Dermis blood vessel endothelial cell (primary cell): ENCODE results near the gene HCK. TPM values are rescaled to one million over a fixed set of nuclear protein-coding genes. Genes with fewer than 3 reads are reported as not detected.

Source experiments
- DNase-seq: peaks from one replicate; pipeline ENCODE4 v3.0.0; 2010
- total RNA-seq: library from RNA; depleted of rRNA; stranded (reverse); fragments of >200 nt; gene quantifications from 2 replicates; pipeline ENCODE4 v1.2.3, GENCODE V29; 2014

Gene HCK
- total RNA-seq, 1 donor from 2014 or later: not detected

GRCh38 chr20:32063695-32064094 is 11.7 kb downstream of the HCK start:
- DNase-seq: no peak

DNA sequence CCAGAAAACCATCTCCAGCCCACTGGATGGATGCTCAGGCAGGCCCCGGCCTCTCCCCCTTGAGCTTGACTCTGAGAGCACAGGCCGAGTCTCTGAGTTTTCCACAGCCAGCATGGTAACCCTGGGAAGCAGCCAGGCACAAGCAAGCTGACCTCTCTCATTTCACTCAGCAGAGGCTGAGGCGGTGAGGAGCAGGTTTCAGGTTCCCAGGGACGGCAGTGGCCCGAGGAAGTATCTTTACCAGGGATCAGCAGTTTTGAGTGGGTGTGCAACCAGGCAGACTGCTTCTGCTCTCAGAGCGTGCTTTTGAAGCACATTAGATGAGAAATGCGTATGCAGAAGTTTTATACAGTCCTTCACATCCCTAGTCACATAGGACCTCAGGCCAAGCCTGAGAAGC is 12.6 kb downstream of the HCK start:
- no peak for DNase-seq

DNA sequence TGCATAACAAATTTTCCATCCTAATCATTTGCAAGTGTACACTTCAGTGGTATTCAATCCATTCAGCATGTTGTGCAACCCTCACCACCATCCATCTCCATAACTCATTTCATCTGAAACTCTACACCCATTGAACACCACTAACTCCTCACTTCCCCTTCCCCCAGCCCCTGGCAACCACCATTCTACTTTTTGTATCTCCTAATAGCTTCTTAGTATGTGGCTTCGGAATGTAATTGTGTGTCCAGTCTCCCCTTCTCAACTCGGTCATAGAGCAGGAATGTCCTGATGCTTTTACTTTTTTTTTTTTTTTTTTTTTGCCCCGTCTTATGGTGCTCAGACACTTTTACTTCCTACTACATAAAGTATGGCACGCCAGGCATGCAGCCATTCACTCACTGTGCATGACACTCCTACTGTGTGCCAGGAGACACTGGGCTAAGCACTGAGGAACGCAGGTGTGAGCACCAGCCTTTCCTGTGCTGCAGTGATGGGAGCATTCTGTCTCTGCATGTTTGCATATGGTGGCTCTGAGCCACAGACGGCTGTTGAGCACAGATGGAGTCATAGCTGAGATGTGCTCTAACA is 15.3 kb downstream of the HCK start:
- no peak for DNase-seq

DNA sequence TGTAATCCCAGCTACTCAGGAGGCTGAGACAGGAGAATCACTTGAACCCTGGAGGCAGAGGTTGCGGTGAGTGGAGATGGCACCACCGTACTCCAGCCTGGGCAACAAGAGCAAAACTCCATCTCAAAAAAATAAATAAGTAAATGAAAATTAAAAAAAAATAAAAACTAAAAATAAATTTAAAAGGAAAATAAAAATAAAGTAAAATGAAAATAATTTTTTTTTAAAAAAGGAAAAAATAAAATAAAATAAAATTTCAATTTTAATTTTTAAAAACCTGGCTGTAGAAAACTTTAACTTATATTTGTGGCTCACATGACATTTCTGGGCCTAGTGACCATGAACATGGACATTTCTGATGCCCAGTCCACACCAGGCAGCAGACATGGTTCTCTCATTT is 16.1 kb downstream of the HCK start:
- DNase-seq: no peak

GRCh38 chr20:32069711-32070110 is 17.7 kb downstream of the HCK start:
- no peak for DNase-seq

DNA sequence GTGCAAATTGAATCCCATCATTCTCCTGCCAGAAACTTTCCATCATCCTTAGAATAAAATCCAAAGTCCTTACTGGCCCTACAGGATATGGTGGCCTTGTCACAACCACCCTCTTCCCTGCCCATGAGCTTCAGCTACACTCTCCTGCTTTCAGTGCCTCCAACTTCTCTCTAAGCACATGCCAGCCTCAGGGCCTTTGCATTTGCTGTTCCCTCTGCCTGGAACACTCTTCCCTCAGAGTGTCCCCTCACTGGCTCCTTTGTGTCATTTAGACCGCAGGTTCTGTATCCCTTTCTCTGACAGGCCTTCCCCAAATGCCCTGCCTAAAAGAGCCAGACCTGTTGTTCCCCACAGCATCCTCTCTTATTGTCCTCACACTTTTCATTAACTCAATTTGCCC is 18.2 kb downstream of the HCK start:
- no peak for DNase-seq

GRCh38 chr20:32070690-32071213 is 18.7 kb downstream of the HCK start:
- DNase-seq: no peak

DNA sequence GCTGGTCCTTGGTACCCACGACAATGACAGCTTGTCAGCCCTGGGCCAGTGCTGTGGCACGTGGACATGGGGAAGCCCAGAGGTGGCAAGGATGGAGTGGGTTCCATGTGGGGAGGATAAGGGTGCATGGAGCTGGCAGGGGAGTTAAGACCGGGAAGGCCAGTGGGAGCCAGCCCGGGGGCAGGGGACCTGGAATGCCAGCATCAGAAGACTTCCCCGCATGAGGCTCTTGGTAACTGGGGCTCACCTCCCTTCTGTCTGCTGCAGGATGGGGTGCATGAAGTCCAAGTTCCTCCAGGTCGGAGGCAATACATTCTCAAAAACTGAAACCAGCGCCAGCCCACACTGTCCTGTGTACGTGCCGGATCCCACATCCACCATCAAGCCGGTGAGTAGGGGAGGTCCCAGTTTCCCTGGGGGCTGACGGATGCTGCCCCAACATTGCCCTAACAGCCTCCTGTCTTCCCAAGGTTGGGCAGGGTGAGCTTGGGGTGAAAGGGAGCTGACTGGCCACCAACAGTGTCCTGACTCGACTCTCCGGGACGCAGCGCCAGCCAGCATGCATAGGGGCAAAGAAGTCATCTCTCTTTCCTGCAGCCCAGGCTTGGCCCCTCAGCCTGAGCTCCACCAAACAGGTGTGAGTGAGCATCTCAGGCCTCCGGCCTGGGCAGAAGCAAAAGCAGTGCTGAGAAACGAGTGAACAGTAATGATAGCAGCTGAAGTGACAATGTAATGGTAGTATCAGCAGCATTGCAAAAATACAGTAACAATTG is 19.5 kb downstream of the HCK start:
- no peak for DNase-seq

- DNase-seq: peak; percentile 12
Observed at GRCh38 chr20:32072168-32072750, 20.2 kb downstream of the HCK start.

- DNase-seq: no peak
Observed at GRCh38 chr20:32075534-32075933, 23.5 kb downstream of the HCK start.

DNA sequence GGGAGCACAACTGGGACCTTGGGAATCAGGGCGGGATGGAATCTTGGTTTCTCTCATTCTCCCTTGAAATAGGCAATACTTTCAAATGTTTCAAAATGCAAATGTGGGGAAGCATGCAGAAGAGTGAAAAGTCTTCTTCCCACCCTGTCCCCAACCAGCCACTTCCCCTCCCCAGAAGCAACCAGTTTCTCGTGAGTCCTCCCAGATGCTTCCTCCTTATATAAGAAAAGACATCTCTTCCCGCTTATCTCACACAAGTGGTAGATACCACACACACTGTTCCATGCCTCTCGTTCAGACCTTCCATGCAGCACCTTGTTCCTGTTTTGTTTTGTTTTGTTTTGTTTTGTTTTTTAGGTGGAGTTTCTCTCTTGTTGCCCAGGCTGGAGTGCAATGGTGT is 25.1 kb downstream of the HCK start:
- DNase-seq: no peak

GRCh38 chr20:32078322-32078721 is 26.3 kb downstream of the HCK start:
- DNase-seq: no peak

DNA sequence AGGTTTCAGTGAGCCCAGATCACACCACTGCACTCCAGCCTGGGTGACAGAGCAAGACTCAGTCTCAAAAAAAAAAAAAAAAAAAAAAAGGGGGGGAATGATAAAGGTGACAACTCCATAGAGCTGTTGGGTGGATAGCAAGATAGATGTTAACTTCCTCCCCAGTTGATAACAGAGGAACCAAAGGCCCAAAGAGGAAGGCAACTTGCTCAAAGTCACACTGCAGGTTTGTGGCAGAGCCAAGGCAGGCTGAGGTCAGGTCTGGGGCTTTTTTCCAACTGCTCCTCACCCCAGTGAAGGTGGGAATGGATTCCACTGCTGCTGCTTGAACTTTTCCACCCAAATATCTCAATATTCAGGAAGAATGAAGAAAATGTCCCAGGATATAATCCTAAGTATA is 26.7 kb downstream of the HCK start:
- no peak for DNase-seq

DNA sequence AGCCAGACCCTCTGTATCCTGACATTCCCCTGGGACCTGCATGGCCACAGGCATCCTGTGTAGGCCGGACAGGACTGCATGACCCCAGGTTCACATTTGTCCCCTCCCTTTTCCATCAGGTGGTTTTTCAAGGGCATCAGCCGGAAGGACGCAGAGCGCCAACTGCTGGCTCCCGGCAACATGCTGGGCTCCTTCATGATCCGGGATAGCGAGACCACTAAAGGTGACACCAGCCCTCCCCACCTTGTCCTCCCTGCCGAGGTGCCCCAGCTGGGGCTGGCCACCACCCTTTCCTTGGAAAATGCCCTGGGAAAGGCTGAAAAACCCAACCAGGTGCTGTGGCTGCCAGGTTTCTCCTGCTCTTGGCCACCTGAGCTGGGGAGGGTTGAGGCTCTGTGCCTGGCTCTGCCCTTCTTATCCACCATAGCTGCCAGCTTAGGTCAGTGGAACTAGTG is 27.6 kb downstream of the HCK start:
- DNase-seq: no peak

GRCh38 chr20:32080783-32081182 is 28.7 kb downstream of the HCK start:
- no peak for DNase-seq

GRCh38 chr20:32083469-32083868 is 31.4 kb downstream of the HCK start:
- DNase-seq: no peak

DNA sequence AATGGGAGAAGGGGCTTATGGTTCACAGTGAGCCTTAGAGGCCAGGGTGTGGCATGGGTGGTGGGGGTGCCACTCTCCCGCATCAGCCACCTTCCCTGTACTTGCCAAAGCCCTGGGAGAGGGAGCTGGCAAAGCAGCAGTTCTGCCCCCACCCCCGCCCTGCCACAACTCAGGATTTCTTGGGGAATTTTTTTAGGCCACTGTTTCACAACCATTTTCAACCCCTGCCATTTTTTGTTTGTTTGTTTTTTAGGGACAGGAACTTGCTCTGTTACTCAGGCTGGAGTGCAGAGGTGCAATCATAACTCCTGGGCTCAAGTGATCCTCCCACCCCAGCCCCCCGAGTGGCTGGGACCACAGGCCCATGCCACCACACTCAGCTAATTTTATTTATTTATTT is 35.0 kb downstream of the HCK start:
- DNase-seq: no peak

DNA sequence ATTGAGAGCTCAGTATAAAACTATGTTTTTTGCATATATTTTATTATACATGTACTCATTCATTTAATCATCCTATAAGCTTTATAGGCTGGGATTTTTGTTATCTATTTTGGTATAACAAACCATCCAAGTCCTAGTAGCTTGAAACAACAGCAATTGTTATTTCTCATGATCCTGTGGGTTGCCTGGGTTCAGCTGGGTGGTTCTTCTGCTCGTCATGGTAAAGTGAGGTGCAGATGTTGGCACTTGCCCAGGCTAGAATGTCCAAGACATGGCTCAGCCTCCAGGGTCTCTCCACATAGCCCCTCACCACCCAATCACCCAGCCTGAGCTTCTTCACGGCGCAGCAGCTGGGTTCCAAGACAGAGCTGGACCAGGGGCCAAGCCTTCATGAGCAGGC is 36.7 kb downstream of the HCK start:
- no peak for DNase-seq

DNA sequence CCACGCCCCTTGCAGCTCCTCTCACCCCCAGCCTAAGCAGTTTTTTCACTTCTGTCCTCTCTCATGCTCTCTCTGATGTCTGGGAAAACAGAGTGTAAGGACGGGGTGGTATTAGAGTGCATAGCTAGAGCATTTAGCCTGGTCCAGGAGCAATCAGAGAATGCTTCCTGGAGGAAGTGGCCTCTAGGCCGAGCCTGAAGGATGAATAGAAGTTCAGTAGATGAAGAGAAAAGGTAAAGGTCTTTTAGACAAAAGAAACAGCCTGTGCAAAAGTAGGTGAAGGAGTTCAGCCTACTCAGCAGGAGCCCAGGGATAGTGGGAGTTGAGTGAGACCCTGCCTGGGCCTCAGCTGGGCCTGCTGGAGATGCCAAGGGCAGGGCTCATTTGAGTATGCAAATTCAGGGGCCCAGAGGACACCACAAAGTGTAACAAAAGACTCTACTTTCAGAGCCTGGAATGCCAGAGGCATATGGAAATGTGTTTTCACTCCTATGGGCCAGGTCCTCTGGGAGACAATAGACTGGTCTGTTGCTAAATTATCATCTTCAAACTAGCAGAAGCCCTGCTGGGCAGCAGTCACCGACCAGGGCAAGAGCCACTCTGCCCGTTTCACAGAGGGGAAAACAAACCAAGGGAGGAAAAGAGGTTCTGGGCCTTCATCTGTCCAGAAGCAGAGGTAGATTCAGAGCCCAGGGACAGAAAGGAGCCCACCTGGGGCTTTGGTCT is 37.8 kb downstream of the HCK start:
- DNase-seq: no peak

DNA sequence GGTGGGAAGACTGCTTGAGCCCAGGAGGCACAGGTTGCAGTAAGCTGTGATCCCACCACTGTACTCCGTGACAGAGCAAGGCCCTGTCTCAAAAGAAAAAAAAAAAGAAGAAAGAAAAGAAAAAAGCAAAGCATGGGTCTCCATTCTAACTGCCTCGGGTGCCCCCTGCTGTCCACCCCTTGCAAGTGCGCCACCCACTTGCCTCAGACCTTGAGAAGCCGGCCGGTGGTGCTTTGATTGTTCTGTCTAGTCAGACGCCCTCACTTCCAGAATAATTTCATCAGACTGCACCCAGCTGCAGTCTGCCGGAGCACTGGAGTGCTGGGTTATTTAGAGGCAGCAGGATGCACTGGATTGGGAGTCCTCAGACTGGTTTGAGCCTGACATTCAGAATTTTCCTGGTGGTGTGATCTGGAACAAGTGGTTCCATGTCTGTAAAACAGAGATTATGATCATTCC is 39.9 kb downstream of the HCK start:
- DNase-seq: peak; percentile 86

DNA sequence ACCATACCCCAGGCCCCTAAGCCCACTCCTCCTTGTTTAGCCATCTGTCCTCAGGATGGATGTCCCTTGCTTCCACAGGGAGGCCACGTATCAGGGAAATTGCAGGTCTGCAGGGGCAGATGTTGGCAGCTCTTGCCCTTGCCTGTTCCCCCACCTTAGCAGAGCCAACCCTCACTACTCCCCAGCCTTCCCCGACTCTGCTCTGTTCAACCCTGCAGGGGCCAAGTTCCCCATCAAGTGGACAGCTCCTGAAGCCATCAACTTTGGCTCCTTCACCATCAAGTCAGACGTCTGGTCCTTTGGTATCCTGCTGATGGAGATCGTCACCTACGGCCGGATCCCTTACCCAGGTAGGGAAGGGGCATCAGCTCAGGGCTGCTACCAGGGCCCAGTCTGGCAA is 46.7 kb downstream of the HCK start:
- DNase-seq: no peak

DNA sequence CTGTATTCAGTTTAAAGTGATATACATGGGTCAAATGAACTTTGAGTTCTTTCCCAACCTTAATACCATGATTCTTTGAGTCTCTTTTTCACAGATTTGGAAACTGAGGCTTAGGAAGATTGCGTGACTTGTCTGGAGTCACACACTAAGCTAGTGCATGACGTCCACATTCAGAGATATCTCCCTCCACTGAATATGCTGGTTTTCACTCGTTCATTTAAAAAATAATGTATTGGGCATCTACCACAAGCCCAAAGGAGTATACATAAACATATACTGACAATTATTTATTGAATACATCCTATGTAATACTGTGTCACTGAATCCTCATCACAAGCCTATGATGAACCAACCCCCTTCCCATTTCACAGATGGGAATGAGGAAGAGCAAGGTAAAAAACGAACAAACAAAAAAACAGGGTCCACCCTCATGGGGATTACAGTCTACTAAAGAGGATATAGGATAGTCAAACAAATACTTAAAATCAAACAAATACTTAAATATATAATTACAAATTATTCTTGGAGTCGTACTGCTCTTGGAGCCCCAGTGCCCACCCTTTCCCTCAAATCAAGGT is 56.9 kb downstream of the HCK start:
- no peak for DNase-seq
